BJ (cell line): ENCODE measurements around the gene SNX30. TPM values are rescaled to one million over a fixed set of nuclear protein-coding genes. Genes with fewer than 3 reads are reported as not detected.

Experiments
- CTCF ChIA-PET: fragments of 350-600 bp; formaldehyde crosslinking; extraction: SDS; loops from one replicate; lab custom pipeline; 2021; ENCODE audit warnings: antibody characterized with exemption, inconsistent platforms; lab: Yijun Ruan, JAX
- POLR2A ChIA-PET: fragments of 300-600 bp; sonication (Branson Sonifier 250); formaldehyde crosslinking; extraction: SDS; loops from one replicate; lab custom pipeline; 2021; ENCODE audit warnings: antibody characterized with exemption; lab: Charles Lee
- DNase-seq: peaks from one replicate; pipeline ENCODE4 v3.0.0-alpha.2; 2011; ENCODE audit warnings: low read depth
- H3K27me3 ChIP-seq: 2 replicates; pipeline ENCODE4 v1.6.0; 2011; ENCODE audit warnings: low read length; ENCODE audit not compliant: control insufficient read depth, insufficient read depth
- H3K36me3 ChIP-seq: 2 replicates; pipeline ENCODE4 v1.5.1; 2011; ENCODE audit warnings: low read length; ENCODE audit not compliant: control insufficient read depth, insufficient read depth
- H3K4me3 ChIP-seq: 2 replicates; pipeline ENCODE4 v1.5.1; 2011; ENCODE audit warnings: low read depth, mild to moderate bottlenecking, control low read depth, low read length
- polyA plus RNA-seq: library from polyadenylated mRNA; depleted of rRNA; stranded (reverse); fragments of >200 nt; gene quantifications from 2 replicates; pipeline ENCODE4 v1.2.3, GENCODE V29; 2011
- TF ChIP-seq, protein P1 (sequence below): IDR thresholded peaks from 2 replicates; pipeline ENCODE4 v1.5.1; 2011; ENCODE audit warnings: low read depth, mild to moderate bottlenecking, control low read depth, inconsistent platforms, low read length, moderate library complexity; ENCODE audit not compliant: insufficient read depth

SNX30 gene
- polyA plus RNA-seq, 1 experiment, result 6.1 TPM

- H3K4me3 ChIP-seq, result no peak overlapping the region
- no peaks in the 10 kb centered on the region for H3K36me3 ChIP-seq
- DNase-seq, result no peak
- TF ChIP-seq, protein P1, sequence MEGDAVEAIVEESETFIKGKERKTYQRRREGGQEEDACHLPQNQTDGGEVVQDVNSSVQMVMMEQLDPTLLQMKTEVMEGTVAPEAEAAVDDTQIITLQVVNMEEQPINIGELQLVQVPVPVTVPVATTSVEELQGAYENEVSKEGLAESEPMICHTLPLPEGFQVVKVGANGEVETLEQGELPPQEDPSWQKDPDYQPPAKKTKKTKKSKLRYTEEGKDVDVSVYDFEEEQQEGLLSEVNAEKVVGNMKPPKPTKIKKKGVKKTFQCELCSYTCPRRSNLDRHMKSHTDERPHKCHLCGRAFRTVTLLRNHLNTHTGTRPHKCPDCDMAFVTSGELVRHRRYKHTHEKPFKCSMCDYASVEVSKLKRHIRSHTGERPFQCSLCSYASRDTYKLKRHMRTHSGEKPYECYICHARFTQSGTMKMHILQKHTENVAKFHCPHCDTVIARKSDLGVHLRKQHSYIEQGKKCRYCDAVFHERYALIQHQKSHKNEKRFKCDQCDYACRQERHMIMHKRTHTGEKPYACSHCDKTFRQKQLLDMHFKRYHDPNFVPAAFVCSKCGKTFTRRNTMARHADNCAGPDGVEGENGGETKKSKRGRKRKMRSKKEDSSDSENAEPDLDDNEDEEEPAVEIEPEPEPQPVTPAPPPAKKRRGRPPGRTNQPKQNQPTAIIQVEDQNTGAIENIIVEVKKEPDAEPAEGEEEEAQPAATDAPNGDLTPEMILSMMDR, result no peak
- H3K27me3 ChIP-seq, result no peaks in the 10 kb centered on the region
- ChIA-PET POLR2A (no interaction called here), CTCF (interaction anchor here (1.5 kb wide), 1 partner anchor 35 kb away, joined by 3 read pairs; no protein-coding TSS in a partner anchor)
Measured at GRCh38 chr9:112880650-112881049, 130.1 kb downstream of the SNX30 start.

DNA sequence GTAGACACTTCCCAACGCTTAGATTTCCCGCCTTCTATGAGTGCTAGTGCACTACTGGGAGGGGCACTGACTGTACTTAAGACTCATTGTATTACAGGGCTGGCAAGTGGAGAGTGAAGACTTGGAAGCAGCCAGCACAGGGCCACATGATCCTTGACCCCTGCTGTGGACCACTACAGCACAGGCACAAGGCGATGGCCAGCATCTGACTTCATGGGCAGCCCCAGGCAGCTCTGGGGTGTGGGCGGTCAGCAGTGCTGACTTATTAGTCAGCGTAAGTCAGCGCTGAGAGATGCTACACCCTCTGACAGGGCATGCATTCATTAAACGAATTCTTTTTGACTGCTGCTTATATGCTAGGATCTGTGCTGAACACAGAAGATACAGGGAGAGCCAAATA lies 130.8 kb downstream of the SNX30 start:
- Histone ChIP-seq H3K36me3 (no peaks in the 10 kb centered on the region), H3K27me3 (no peaks in the 10 kb centered on the region), H3K4me3 (no peak overlapping the region)
- CTCF ChIA-PET, result interaction anchor here (1.5 kb wide), 1 partner anchor 35 kb away, joined by 3 read pairs; no protein-coding TSS in a partner anchor
- TF ChIP-seq, protein P1, result no peak
- DNase-seq, result no peak
- POLR2A ChIA-PET, result no interaction called here

DNA sequence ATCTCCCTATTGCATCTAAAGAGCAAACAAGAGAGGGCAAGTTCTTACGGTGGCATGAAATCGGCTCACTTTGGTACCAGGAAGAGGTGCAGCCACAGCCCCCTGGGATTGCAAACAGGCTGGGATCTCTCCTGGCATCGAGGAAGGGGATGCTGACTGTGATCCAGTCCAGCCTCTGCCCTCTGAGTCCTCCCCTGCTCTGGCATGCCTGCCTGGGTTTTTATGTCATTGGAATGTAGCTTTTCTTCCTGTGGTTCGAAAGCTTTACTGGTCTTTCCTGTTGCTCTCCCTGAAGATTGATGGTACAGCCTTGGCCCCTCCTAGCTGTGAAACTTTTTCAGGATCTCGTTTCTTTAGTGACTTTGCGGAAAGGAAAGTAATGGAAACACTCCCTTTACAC lies 133.5 kb downstream of the SNX30 start:
- TF ChIP-seq, protein P1, result no peak
- no peaks in the 10 kb centered on the region for H3K27me3 ChIP-seq
- no peak overlapping the region for H3K4me3 ChIP-seq
- DNase-seq, result no peak
- CTCF ChIA-PET, result interaction anchor here (2.0 kb wide), 1 partner anchor 19 kb away, joined by 6 read pairs; no protein-coding TSS in a partner anchor
- POLR2A ChIA-PET, result no interaction called here
- H3K36me3 ChIP-seq, result no peaks in the 10 kb centered on the region

GRCh38 chr9:112884721-112885120 lies 134.2 kb downstream of the SNX30 start:
- POLR2A ChIA-PET, result no interaction called here

GRCh38 chr9:112885324-112885723 lies 134.8 kb downstream of the SNX30 start:
- Histone ChIP-seq H3K4me3 (no peak overlapping the region), H3K36me3 (no peaks in the 10 kb centered on the region), H3K27me3 (peaks cover 2% of the 10 kb centered on the region; the same call in 1 of the 2 replicates)
- TF ChIP-seq, protein P1, result no peak
- ChIA-PET POLR2A (no interaction called here), CTCF (interaction anchor here (2.0 kb wide), 1 partner anchor 18 kb away, joined by 6 read pairs; no protein-coding TSS in a partner anchor)
- no peak for DNase-seq

More at GRCh38 chr9:112884721-112885120, 134.2 kb downstream of the SNX30 start:
- TF ChIP-seq, protein P1, result no peak
- Histone ChIP-seq H3K36me3 (no peaks in the 10 kb centered on the region), H3K27me3 (peaks cover 2% of the 10 kb centered on the region; the same call in 1 of the 2 replicates), H3K4me3 (no peak overlapping the region)
- CTCF ChIA-PET, result interaction anchor here (2.0 kb wide), 1 partner anchor 18 kb away, joined by 6 read pairs; no protein-coding TSS in a partner anchor
- DNase-seq, result no peak
